NCI-H226 (cell line): ENCODE data around the gene ZNF787.
A peak's percentile ranks its signal among the peaks of the same experiment; 100 is the strongest.

Source experiments
- DNase-seq: peaks from one replicate; pipeline ENCODE4 v3.0.0-alpha.2; 2015

ZNF787 gene

GRCh38 chr19:56084835-56085536 lies 36.1 kb downstream of the ZNF787 start:
- DNase-seq: no peak

- no peak for DNase-seq
Measured at GRCh38 chr19:56083668-56084067, 37.4 kb downstream of the ZNF787 start.

GRCh38 chr19:56080669-56081401 lies 40.3 kb downstream of the ZNF787 start:
- DNase-seq: peak; percentile 36

GRCh38 chr19:56079609-56080008 lies 41.5 kb downstream of the ZNF787 start:
- DNase-seq: no peak

GRCh38 chr19:56076498-56076897 lies 44.6 kb downstream of the ZNF787 start:
- DNase-seq: peak; percentile 43

GRCh38 chr19:56071151-56071550 lies 49.9 kb downstream of the ZNF787 start:
- no peak for DNase-seq

GRCh38 chr19:56069642-56070041 lies 51.5 kb downstream of the ZNF787 start:
- no peak for DNase-seq

- peak; percentile 59 for DNase-seq
Measured at GRCh38 chr19:56066152-56067023, 54.7 kb downstream of the ZNF787 start.

- no peak for DNase-seq
Measured at GRCh38 chr19:56053596-56053995, 67.5 kb downstream of the ZNF787 start.
